ENCODE measurements around the gene KSR2. TPM values are rescaled to one million over a fixed set of nuclear protein-coding genes. Genes with fewer than 3 reads are reported as not detected.
A peak's percentile ranks its signal among the peaks of the same experiment; 100 is the strongest.

Gene KSR2
- total RNA-seq, 1 donor from 2014 or later: not detected

DNA sequence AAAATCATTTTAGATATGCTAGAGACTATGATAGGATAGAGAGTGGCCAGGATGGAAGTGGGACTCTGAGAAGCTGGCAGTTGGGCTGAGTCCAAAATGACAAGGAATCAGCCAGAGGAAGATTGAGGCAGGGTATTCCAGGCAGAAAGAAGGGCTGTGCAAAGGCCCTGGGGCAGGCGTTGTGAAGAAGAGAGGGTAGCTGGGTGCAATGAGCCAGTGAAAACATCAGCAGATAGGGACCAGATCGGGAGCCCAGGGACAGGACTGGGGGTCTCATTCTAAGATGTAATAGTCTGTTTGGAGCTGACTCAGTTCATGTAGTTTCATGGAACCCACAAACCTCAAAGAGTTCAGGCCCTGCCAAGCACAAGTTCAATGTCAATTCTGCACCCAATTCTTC lies 126.6 kb downstream of the KSR2 start:
- DNase-seq: no peak
- Histone ChIP-seq H3K4me3 (no peak overlapping the region), H3K36me3 (no peaks in the 10 kb centered on the region), H3K27ac (replicated peaks) (no peak overlapping the region), H3K4me1 (peaks cover under 1% of the 10 kb centered on the region), H3K27me3 (ENCODE audit: low read depth) (peaks cover 99% of the 10 kb centered on the region), H3K9me3 (replicated peaks) (peaks cover 21% of the 10 kb centered on the region)
- TF ChIP-seq, protein P1, sequence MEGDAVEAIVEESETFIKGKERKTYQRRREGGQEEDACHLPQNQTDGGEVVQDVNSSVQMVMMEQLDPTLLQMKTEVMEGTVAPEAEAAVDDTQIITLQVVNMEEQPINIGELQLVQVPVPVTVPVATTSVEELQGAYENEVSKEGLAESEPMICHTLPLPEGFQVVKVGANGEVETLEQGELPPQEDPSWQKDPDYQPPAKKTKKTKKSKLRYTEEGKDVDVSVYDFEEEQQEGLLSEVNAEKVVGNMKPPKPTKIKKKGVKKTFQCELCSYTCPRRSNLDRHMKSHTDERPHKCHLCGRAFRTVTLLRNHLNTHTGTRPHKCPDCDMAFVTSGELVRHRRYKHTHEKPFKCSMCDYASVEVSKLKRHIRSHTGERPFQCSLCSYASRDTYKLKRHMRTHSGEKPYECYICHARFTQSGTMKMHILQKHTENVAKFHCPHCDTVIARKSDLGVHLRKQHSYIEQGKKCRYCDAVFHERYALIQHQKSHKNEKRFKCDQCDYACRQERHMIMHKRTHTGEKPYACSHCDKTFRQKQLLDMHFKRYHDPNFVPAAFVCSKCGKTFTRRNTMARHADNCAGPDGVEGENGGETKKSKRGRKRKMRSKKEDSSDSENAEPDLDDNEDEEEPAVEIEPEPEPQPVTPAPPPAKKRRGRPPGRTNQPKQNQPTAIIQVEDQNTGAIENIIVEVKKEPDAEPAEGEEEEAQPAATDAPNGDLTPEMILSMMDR (IDR thresholded peaks at IDR 0.05; ENCODE audit: borderline replicate concordance): no peak
- intact Hi-C loops (cut with micrococcal nuclease): no loop called here

DNA sequence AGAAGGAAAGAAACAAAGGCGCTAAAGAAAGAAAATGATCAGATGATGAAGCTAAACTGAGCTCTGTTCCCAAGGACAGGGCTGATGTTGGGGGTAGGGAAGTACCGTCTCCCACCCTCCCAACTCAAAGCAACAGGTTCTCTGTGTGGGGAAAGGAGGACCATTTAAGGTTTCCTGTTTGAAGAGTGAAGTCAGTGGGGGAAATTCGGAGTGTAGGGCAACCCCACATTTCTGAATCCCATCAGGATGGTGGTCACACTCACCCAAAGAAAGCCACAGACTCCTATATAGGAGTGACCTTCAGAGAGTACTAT lies 131.1 kb downstream of the KSR2 start:
- Histone ChIP-seq H3K36me3 (no peaks in the 10 kb centered on the region), H3K9me3 (replicated peaks) (no peaks in the 10 kb centered on the region), H3K27me3 (ENCODE audit: low read depth) (peaks cover 99% of the 10 kb centered on the region), H3K4me3 (no peak overlapping the region), H3K4me1 (peaks cover 6% of the 10 kb centered on the region), H3K27ac (replicated peaks) (no peak overlapping the region)
- no peak for DNase-seq
- TF ChIP-seq, protein P1 (IDR thresholded peaks at IDR 0.05; ENCODE audit: borderline replicate concordance): no peak
- intact Hi-C loops (cut with micrococcal nuclease): loop anchor here (5.0 kb wide), 1 partner anchor 625 kb away; no protein-coding TSS in a partner anchor

DNA sequence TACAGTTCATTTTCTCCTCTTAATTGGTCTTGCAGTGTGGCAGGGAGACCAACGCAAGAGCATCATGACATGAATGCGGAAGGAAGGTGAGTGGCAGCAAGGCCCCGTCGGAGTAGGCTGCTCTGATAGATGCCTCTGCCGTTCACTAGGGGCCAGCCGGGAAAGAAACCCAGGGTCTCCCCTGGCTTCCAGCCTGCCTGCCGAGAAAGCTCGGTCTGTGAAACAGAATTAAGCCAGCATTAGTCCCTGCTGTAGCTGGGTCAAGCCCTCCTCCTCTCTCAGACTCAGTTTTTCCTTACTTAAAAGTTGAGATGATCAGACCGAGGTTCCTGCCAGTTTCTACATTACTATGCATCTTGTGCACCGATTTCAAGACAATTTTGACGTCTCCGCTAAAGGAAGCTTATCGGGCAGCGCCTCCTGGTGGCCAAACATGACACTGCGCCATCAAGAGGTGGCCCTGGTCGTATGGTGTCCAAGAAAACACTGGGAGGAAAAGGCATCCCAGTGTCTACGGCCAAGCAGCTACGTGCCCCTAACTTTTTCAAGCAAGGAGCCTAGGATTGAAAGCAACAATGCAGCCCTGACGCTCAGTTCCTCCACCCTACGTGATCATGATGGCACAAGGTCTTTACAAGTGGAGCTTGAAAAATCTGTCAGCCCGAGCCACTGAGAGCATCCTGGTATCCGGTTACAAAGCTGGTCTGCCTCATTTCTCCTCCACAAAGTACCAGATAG lies 131.6 kb downstream of the KSR2 start:
- TF ChIP-seq, protein P1 (IDR thresholded peaks at IDR 0.05; ENCODE audit: borderline replicate concordance): peak; percentile 96
- no peaks in the 10 kb centered on the region for H3K9me3 ChIP-seq (replicated peaks)
- intact Hi-C loops (cut with micrococcal nuclease): loop anchor here (5.0 kb wide), 1 partner anchor 625 kb away; no protein-coding TSS in a partner anchor
- H3K27me3 ChIP-seq (ENCODE audit: low read depth): peaks cover 94% of the 10 kb centered on the region
- DNase-seq: peak; percentile 72
- H3K4me1 ChIP-seq: peaks cover 6% of the 10 kb centered on the region
- no peaks in the 10 kb centered on the region for H3K36me3 ChIP-seq
- H3K27ac ChIP-seq (replicated peaks): no peak overlapping the region
- H3K4me3 ChIP-seq: no peak overlapping the region

DNA sequence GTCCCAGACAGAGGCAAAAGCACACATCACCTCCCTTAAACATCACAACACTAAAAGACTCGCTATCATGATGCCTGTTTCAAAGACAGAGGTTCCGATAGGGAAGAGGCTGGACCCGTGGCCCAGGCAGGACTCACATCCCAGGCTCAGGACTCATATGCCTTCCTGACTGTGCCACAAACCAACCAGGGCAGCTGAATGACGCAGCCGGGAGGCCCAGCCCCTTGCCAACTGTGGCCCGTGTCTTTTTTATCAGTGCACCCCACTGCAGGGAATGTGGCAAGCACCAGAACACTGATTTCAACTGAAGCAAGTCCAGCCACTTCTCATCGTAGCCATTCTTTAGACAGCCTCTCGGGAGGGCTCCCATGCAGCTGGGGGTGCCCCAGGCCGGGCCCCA lies 132.3 kb downstream of the KSR2 start:
- intact Hi-C loops (cut with micrococcal nuclease): loop anchor here (5.0 kb wide), 1 partner anchor 624 kb away; no protein-coding TSS in a partner anchor
- Histone ChIP-seq H3K36me3 (no peaks in the 10 kb centered on the region), H3K9me3 (replicated peaks) (no peaks in the 10 kb centered on the region), H3K27ac (replicated peaks) (no peak overlapping the region), H3K4me3 (no peak overlapping the region), H3K4me1 (peaks cover 6% of the 10 kb centered on the region), H3K27me3 (ENCODE audit: low read depth) (peaks cover 87% of the 10 kb centered on the region)
- TF ChIP-seq, protein P1 (IDR thresholded peaks at IDR 0.05; ENCODE audit: borderline replicate concordance): no peak
- DNase-seq: no peak

DNA sequence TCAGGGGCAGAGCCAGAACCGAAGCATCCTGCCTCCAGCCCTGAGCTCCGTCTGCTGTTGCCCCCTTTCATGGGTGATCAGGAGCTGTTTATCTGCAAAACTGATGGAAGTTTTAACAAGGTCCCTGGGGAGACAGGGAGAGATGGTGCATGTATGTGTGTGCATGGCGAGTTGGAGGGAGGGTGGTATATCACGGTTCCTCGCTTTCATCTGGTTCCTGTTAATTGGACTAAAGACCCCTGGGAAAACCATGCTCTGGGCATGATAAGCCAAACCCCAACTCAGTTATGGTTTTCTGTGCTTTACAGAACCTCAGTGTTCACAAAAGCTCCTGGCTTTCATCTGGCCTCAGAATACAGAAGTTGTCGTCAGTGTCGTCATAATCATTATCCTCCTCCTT lies 133.6 kb downstream of the KSR2 start:
- Histone ChIP-seq H3K9me3 (replicated peaks) (peaks cover under 1% of the 10 kb centered on the region), H3K4me1 (peaks cover 6% of the 10 kb centered on the region), H3K36me3 (no peaks in the 10 kb centered on the region), H3K4me3 (no peak overlapping the region), H3K27me3 (ENCODE audit: low read depth) (peaks cover 77% of the 10 kb centered on the region), H3K27ac (replicated peaks) (no peak overlapping the region)
- TF ChIP-seq, protein P1 (IDR thresholded peaks at IDR 0.05; ENCODE audit: borderline replicate concordance): no peak
- no peak for DNase-seq
- intact Hi-C loops (cut with micrococcal nuclease): loop anchor here (5.0 kb wide), 1 partner anchor 623 kb away; no protein-coding TSS in a partner anchor
